Naive thymus-derived CD4-positive, alpha-beta T cell (primary cell): ENCODE measurements around the gene GTF2H1. TPM values are rescaled to one million over a fixed set of nuclear protein-coding genes. Genes with fewer than 3 reads are reported as not detected.
A peak's percentile ranks its signal among the peaks of the same experiment; 100 is the strongest.

ENCODE experiments used
- ATAC-seq: fragments of 150-1000 bp; cut with Tn5 transposase; 2 replicates; pipeline ENCODE4 v1.10.0; 2021; ENCODE audit warnings: mild to moderate bottlenecking, moderate library complexity
- CTCF ChIA-PET: fragments of 350-600 bp; sonication (Branson Sonifier 250); formaldehyde crosslinking; loops from one replicate; lab custom pipeline; 2021; ENCODE audit warnings: antibody characterized with exemption; lab: Charles Lee
- POLR2A ChIA-PET: fragments of 350-600 bp; sonication (Branson Sonifier 250); formaldehyde crosslinking; loops from one replicate; lab custom pipeline; 2021; ENCODE audit warnings: antibody characterized with exemption, inconsistent platforms; lab: Charles Lee
- DNase-seq, 9 donors: peaks; one replicate each; pipeline versions ENCODE4 v3.0.0 to v3.0.0-alpha.2; 2020 to 2022; ENCODE audit warnings: mixed read lengths in 1 of 9
- H3K27ac ChIP-seq: one replicate; pipeline ENCODE4 v1.7.0; 2013; ENCODE audit warnings: mild to moderate bottlenecking, low read depth, low read length, moderate library complexity
- H3K27me3 ChIP-seq, 2 donors: one replicate each; pipeline ENCODE4 v1.7.0; 2013; ENCODE audit warnings: low read length in 2 of 2, mild to moderate bottlenecking in 2 of 2, moderate library complexity in 2 of 2; ENCODE audit not compliant: control insufficient read depth in 2 of 2, insufficient read depth in 2 of 2
- H3K36me3 ChIP-seq, 3 experiments: 1 replicate in 2 of 3; 2 replicates in 1 of 3; pipeline ENCODE4 v1.7.0; 2013; ENCODE audit warnings: low read length in 3 of 3, mild to moderate bottlenecking in 3 of 3, moderate library complexity in 1 of 3; ENCODE audit not compliant: insufficient read depth in 3 of 3, control insufficient read depth in 2 of 3
- H3K4me1 ChIP-seq, 2 donors: one replicate each; pipeline ENCODE4 v1.7.0; 2013; ENCODE audit warnings: low read length in 2 of 2, mild to moderate bottlenecking in 2 of 2, moderate library complexity in 1 of 2; ENCODE audit not compliant: control insufficient read depth in 2 of 2, insufficient read depth in 2 of 2
- H3K4me3 ChIP-seq: 2 replicates; pipeline ENCODE4 v1.7.0; 2013; ENCODE audit warnings: mild to moderate bottlenecking, low read length
- H3K9me3 ChIP-seq, 3 experiments: 1 replicate in 2 of 3; 2 replicates in 1 of 3; pipeline ENCODE4 v1.7.0; 2013; ENCODE audit warnings: low read length in 3 of 3; ENCODE audit not compliant: control insufficient read depth in 2 of 3
- H3K27ac Mint-ChIP-seq, 9 donors: one replicate each; pipeline ENCODE4 v1.8.0; 2020 to 2022; ENCODE audit warnings: mixed read lengths in 9 of 9, mild to moderate bottlenecking in 8 of 9, moderate library complexity in 5 of 9, inconsistent platforms in 2 of 9
- H3K27me3 Mint-ChIP-seq, 5 donors: one replicate each; pipeline ENCODE4 v1.8.0; 2021 to 2022; ENCODE audit warnings: mixed read lengths in 5 of 5, mild to moderate bottlenecking in 1 of 5
- H3K36me3 Mint-ChIP-seq, 5 donors: one replicate each; pipeline ENCODE4 v1.8.0; 2020 to 2022; ENCODE audit warnings: mixed read lengths in 5 of 5, mild to moderate bottlenecking in 3 of 5, inconsistent platforms in 1 of 5
- H3K4me1 Mint-ChIP-seq, 7 donors: one replicate each; pipeline ENCODE4 v1.8.0; 2020 to 2022; ENCODE audit warnings: mixed read lengths in 7 of 7, mild to moderate bottlenecking in 3 of 7, inconsistent platforms in 1 of 7
- H3K4me3 Mint-ChIP-seq, 10 donors: one replicate each; pipeline ENCODE4 v1.8.0; 2020 to 2022; ENCODE audit warnings: mild to moderate bottlenecking in 10 of 10, mixed read lengths in 10 of 10, moderate library complexity in 6 of 10, inconsistent platforms in 2 of 10
- H3K9me3 Mint-ChIP-seq, 11 donors: one replicate each; pipeline ENCODE4 v1.8.0; 2020 to 2022; ENCODE audit warnings: mixed read lengths in 11 of 11, mild to moderate bottlenecking in 4 of 11, inconsistent platforms in 1 of 11, moderate library complexity in 1 of 11
- intact Hi-C, 2 donors: fragments of 100-400 bp; cut with micrococcal nuclease; formaldehyde crosslinking; loops; one replicate each; pipeline ENCODE4 v1.15.1; 2023
- polyA plus RNA-seq, 2 donors: library from polyadenylated mRNA; unstranded; fragments of 300-500 nt; fragmentation: Illumina TruSeq; gene quantifications; one replicate each; pipeline ENCODE4 v1.2.3, GENCODE V29; 2021
- total RNA-seq, 6 experiments: library from RNA in 5 of 6; stranded (reverse) in 5 of 6; gene quantifications; 1 replicate in 5 of 6; 2 replicates in 1 of 6; pipeline ENCODE4 v1.2.3 and lab custom pipeline; 2021 to 2026

The GTF2H1 gene
- total and polyA plus RNA-seq, 7 experiments from 2014 or later = 26.3 to 63.2 (median 43.2) TPM

DNA sequence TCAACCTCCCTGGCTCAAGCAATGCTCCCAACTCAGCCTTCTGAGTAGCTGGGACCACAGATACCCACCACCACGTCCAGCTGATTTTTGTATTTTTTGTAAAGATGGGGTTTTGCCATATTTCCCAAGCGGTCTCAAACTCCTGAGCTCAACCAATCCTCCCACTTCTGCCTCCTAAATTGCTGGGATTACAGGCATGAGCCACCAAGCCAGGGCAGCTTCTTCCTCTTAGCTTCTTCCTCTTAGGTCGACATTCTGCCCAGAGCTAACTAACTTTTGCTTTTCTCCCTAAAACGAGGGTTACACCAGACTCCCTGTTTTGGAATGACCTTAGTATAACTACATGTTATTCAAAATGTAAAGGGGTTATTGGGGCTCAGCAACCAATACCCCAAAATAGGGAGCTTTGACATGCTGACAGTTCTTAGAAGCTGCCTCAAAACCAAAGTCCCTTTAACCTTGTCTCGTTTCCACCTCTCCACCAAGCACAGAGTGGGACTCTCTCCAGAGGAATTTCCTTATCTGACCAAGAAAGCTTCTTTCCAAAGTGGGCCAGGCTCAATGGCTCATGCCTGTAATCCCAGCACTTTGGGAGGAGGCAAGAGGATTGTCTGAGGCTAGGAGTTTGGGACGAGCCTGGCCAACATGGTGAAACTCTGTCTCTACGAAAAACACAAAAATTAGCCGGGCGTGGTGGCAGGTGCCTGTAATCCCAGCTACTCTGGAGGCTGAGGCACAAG, 7.4 kb upstream of the GTF2H1 start:
- Histone ChIP-seq H3K27me3 (no peaks in the 10 kb centered on the region), H3K36me3 (peaks cover 4 to 16% (median 5%) of the 10 kb centered on the region in 3 experiments), H3K4me1 (peaks cover 0 to under 1% of the 10 kb centered on the region in 2 donors), H3K27ac (no peak overlapping the region), H3K4me3 (no peak overlapping the region), H3K9me3 (no peaks in the 10 kb centered on the region)
- Mint-ChIP-seq H3K27ac (peak overlapping the region in 1 of 9 donors; percentile 12), H3K9me3 (no peaks in the 10 kb centered on the region), H3K4me3 (no peak overlapping the region), H3K4me1 (peaks cover 19 to 35% (median 26%) of the 10 kb centered on the region in 7 donors), H3K27me3 (no peaks in the 10 kb centered on the region), H3K36me3 (peaks cover 4 to 43% (median 18%) of the 10 kb centered on the region in 5 donors)
- no peak for DNase-seq
- ChIA-PET CTCF (interaction anchor here (0.5 kb wide), 1 partner anchor 62 kb away, joined by 4 read pairs; no protein-coding TSS in a partner anchor), POLR2A (interaction anchor here (2.2 kb wide), 1 partner anchor 80 kb away, joined by 7 read pairs; the partner anchor contains the start of gene LDHA)
- intact Hi-C loops = no loop called here
- ATAC-seq = no peak

DNA sequence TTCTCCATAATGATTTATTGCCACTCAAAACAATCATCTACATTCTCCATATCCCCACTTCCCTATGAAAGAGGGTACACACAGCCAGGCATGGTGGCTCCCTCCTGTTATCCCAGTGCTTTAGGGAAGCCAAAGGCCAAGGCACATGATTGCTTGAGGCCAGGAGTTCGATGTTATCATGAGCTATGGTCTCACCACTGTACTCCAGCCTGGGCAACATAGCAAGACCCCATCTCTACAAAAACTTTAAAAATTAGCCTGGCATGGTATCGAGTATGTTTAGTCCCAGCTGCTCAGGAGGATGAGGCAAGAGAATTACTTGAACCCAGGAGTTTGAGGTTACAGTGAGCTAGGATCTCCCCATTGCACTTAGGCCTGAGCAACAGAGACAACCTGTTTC, 6.5 kb upstream of the GTF2H1 start:
- intact Hi-C loops = no loop called here
- H3K4me3 ChIP-seq = no peak overlapping the region
- H3K4me1 ChIP-seq = peaks cover 3 to 5% of the 10 kb centered on the region in 2 donors
- ATAC-seq = no peak
- H3K36me3 Mint-ChIP-seq = peaks cover under 1 to 34% (median 14%) of the 10 kb centered on the region in 5 donors
- ChIA-PET CTCF (no interaction called here), POLR2A (interaction anchor here (0.6 to 2.2 kb wide), 2 partner anchors 79 to 84 kb away, joined by 3 to 7 read pairs; partner anchors contain the start of gene LDHA)
- no peaks in the 10 kb centered on the region for H3K27me3 Mint-ChIP-seq
- no peak overlapping the region for H3K4me3 Mint-ChIP-seq
- H3K9me3 Mint-ChIP-seq = no peaks in the 10 kb centered on the region
- DNase-seq = no peak
- no peak overlapping the region for H3K27ac Mint-ChIP-seq
- H3K27me3 ChIP-seq = no peaks in the 10 kb centered on the region
- H3K9me3 ChIP-seq = no peaks in the 10 kb centered on the region
- H3K4me1 Mint-ChIP-seq = peaks cover 28 to 43% (median 35%) of the 10 kb centered on the region in 7 donors
- peaks cover 0 to 7% (median 0%) of the 10 kb centered on the region in 3 experiments for H3K36me3 ChIP-seq
- H3K27ac ChIP-seq = no peak overlapping the region

- ATAC-seq = no peak
- Histone ChIP-seq H3K27me3 (no peaks in the 10 kb centered on the region), H3K4me1 (peaks cover 5 to 9% of the 10 kb centered on the region in 2 donors), H3K4me3 (no peak overlapping the region), H3K36me3 (peaks cover 0 to 8% (median 0%) of the 10 kb centered on the region in 3 experiments), H3K9me3 (no peaks in the 10 kb centered on the region), H3K27ac (no peak overlapping the region)
- H3K4me1 Mint-ChIP-seq = peaks cover 37 to 58% (median 45%) of the 10 kb centered on the region in 7 donors
- H3K27me3 Mint-ChIP-seq = peaks cover 0 to 2% (median 0%) of the 10 kb centered on the region in 5 donors
- no peak for DNase-seq
- peaks cover 0 to 24% (median 7%) of the 10 kb centered on the region in 5 donors for H3K36me3 Mint-ChIP-seq
- intact Hi-C loops = no loop called here
- peaks cover 0 to 3% (median 0%) of the 10 kb centered on the region in 11 donors for H3K9me3 Mint-ChIP-seq
- ChIA-PET POLR2A (no interaction called here), CTCF (no interaction called here)
- H3K4me3 Mint-ChIP-seq = no peak overlapping the region
- no peak overlapping the region for H3K27ac Mint-ChIP-seq
Observed at GRCh38 chr11:18317551-18317950, 4.8 kb upstream of the GTF2H1 start.

DNA sequence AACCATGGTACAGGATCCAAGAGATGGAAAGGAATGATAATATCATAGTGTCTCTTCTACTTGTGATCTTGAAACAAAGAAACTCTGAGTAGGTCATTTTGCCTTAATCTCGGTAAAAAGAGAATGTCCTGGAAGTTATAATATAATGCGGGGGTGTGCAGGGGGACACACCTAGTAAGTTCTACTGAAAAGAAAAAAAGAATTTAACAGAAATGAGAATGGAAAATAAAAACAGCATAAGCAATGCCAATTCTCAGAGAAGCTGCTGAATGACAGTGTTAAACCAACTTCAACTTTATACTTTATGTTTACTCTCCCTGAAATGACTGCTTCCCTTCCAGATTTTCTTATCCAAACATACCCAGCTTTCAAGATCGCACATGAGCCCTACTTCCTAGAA, 2.5 kb upstream of the GTF2H1 start:
- ATAC-seq = no peak

GRCh38 chr11:18320617-18321016, 1.8 kb upstream of the GTF2H1 start:
- ATAC-seq (no peak), DNase-seq (no peak)
- CTCF ChIA-PET = interaction anchor here (0.7 to 1.2 kb wide), 3 partner anchors 20 to 401 kb away, joined by 3 to 4 read pairs (median 4); no protein-coding TSS in a partner anchor
- peaks cover 0 to 33% (median 19%) of the 10 kb centered on the region in 5 donors for H3K36me3 Mint-ChIP-seq
- H3K27me3 Mint-ChIP-seq = peaks cover 0 to 2% (median 0%) of the 10 kb centered on the region in 5 donors
- Histone ChIP-seq H3K27me3 (no peaks in the 10 kb centered on the region), H3K4me1 (peaks cover 32 to 33% of the 10 kb centered on the region in 2 donors), H3K27ac (no peak overlapping the region), H3K4me3 (no peak overlapping the region), H3K36me3 (peaks cover 0 to 11% (median 6%) of the 10 kb centered on the region in 3 experiments), H3K9me3 (no peaks in the 10 kb centered on the region)
- peak overlapping the region; percentile 13 to 95 (median 76) for H3K4me3 Mint-ChIP-seq
- intact Hi-C loops = loop anchor here (5.0 to 10.0 kb wide), 6 partner anchors 213 to 1113 kb away; partner anchors contain the start of genes PIK3C2A (in 1 of the 2), SAAL1 (in 1 of the 2), UEVLD (in 1 of the 2) and ZDHHC13 (in 1 of the 2)
- H3K9me3 Mint-ChIP-seq = peaks cover 0 to 3% (median 0%) of the 10 kb centered on the region in 11 donors
- peaks cover 55 to 81% (median 73%) of the 10 kb centered on the region in 7 donors for H3K4me1 Mint-ChIP-seq
- H3K27ac Mint-ChIP-seq = peak overlapping the region in 8 of 9 donors; percentile 61 to 100 (median 90)
- POLR2A ChIA-PET = interaction anchor here (0.6 to 4.2 kb wide), 8 partner anchors 15 to 314 kb away, joined by 3 to 85 read pairs (median 4); partner anchors contain the start of genes LDHA and SPTY2D1

More for the DNA sequence above, 2.5 kb upstream of the GTF2H1 start:
- Mint-ChIP-seq H3K9me3 (peaks cover 0 to 3% (median 0%) of the 10 kb centered on the region in 11 donors), H3K4me3 (peak overlapping the region; percentile 13 to 95 (median 59)), H3K4me1 (peaks cover 50 to 74% (median 66%) of the 10 kb centered on the region in 7 donors), H3K27ac (peak overlapping the region in 7 of 9 donors; percentile 18 to 100 (median 79)), H3K27me3 (peaks cover 0 to 2% (median 0%) of the 10 kb centered on the region in 5 donors), H3K36me3 (peaks cover 0 to 28% (median 14%) of the 10 kb centered on the region in 5 donors)
- Histone ChIP-seq H3K4me3 (no peak overlapping the region), H3K27me3 (no peaks in the 10 kb centered on the region), H3K9me3 (no peaks in the 10 kb centered on the region), H3K4me1 (peaks cover 26 to 30% of the 10 kb centered on the region in 2 donors), H3K27ac (no peak overlapping the region), H3K36me3 (peaks cover 0 to 8% (median 0%) of the 10 kb centered on the region in 3 experiments)
- intact Hi-C loops = loop anchor here (5.0 to 10.0 kb wide), 6 partner anchors 213 to 1113 kb away; partner anchors contain the start of genes PIK3C2A (in 1 of the 2), SAAL1 (in 1 of the 2), UEVLD (in 1 of the 2) and ZDHHC13 (in 1 of the 2)
- ChIA-PET POLR2A (interaction anchor here (0.7 to 4.2 kb wide), 6 partner anchors 15 to 317 kb away, joined by 3 to 85 read pairs (median 4); partner anchors contain the start of gene LDHA), CTCF (interaction anchor here (0.9 kb wide), 1 partner anchor 402 kb away, joined by 4 read pairs; no protein-coding TSS in a partner anchor)
- DNase-seq = no peak

DNA sequence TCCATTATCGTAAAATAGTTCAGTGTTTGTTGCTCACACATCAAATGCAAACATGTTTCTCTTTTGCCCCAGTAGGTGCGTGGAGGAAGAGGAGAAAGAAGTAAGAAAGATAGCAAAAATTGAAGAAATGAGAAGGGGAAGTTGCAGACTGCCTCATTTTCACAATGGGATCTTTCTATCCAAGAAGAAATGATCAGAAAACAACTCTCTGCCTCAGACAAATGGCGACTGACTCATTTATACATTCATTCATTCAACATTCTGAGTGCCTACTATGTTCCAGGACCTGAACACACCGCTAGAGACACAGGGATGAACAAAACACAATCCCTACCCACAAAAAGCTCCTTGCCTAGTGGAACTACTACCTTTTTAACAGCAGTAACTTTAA, 794 bp upstream of the GTF2H1 start:
- H3K9me3 ChIP-seq = no peaks in the 10 kb centered on the region
- intact Hi-C loops = loop anchor here (5.0 to 10.0 kb wide), 6 partner anchors 214 to 1114 kb away; partner anchors contain the start of genes PIK3C2A (in 1 of the 2), SAAL1 (in 1 of the 2), UEVLD (in 1 of the 2) and ZDHHC13 (in 1 of the 2)
- H3K4me1 ChIP-seq = peaks cover 32 to 33% of the 10 kb centered on the region in 2 donors
- ATAC-seq (peak; percentile 6), DNase-seq (peak in 2 of 9 donors; percentile 5 to 9)
- peak overlapping the region; percentile 97 for H3K27ac ChIP-seq
- peaks cover 0 to 9% (median 7%) of the 10 kb centered on the region in 3 experiments for H3K36me3 ChIP-seq
- H3K4me3 Mint-ChIP-seq = peak overlapping the region; percentile 85 to 100 (median 94)
- H3K27me3 Mint-ChIP-seq = peaks cover 0 to 2% (median 0%) of the 10 kb centered on the region in 5 donors
- peak overlapping the region; percentile 96 for H3K4me3 ChIP-seq
- no peaks in the 10 kb centered on the region for H3K27me3 ChIP-seq
- peaks cover 0 to 31% (median 15%) of the 10 kb centered on the region in 5 donors for H3K36me3 Mint-ChIP-seq
- H3K27ac Mint-ChIP-seq = peak overlapping the region; percentile 99 to 100 (median 100)
- POLR2A ChIA-PET = interaction anchor here (0.6 to 4.2 kb wide), 16 partner anchors 10 to 313 kb away, joined by 3 to 85 read pairs (median 4); partner anchors contain the start of genes LDHA, SPTY2D1 and TSG101
- CTCF ChIA-PET = interaction anchor here (1.2 to 1.3 kb wide), 2 partner anchors 74 to 206 kb away, joined by 3 to 4 read pairs; no protein-coding TSS in a partner anchor
- H3K9me3 Mint-ChIP-seq = peaks cover 0 to 3% (median 0%) of the 10 kb centered on the region in 11 donors
- H3K4me1 Mint-ChIP-seq = peaks cover 53 to 88% (median 78%) of the 10 kb centered on the region in 7 donors
